Lower leg skin (tissue), 3 donors: ENCODE results near the gene KRTAP10-7.

Experiments used
- POLR2A ChIP-seq, 2 donors: fragments of 450-650 bp; IDR thresholded peaks; one replicate each; pipeline ENCODE4 v1.6.1; 2016 to 2017; ENCODE audit warnings: antibody characterized with exemption in 2 of 2, mild to moderate bottlenecking in 1 of 2, moderate library complexity in 1 of 2
- TF ChIP-seq, protein P1 (sequence below), 3 donors: fragments of 450-650 bp; IDR thresholded peaks; one replicate each; pipeline ENCODE4 v1.5.1; 2016; ENCODE audit warnings: antibody characterized with exemption in 3 of 3, mild to moderate bottlenecking in 3 of 3, moderate library complexity in 2 of 3

DNA sequence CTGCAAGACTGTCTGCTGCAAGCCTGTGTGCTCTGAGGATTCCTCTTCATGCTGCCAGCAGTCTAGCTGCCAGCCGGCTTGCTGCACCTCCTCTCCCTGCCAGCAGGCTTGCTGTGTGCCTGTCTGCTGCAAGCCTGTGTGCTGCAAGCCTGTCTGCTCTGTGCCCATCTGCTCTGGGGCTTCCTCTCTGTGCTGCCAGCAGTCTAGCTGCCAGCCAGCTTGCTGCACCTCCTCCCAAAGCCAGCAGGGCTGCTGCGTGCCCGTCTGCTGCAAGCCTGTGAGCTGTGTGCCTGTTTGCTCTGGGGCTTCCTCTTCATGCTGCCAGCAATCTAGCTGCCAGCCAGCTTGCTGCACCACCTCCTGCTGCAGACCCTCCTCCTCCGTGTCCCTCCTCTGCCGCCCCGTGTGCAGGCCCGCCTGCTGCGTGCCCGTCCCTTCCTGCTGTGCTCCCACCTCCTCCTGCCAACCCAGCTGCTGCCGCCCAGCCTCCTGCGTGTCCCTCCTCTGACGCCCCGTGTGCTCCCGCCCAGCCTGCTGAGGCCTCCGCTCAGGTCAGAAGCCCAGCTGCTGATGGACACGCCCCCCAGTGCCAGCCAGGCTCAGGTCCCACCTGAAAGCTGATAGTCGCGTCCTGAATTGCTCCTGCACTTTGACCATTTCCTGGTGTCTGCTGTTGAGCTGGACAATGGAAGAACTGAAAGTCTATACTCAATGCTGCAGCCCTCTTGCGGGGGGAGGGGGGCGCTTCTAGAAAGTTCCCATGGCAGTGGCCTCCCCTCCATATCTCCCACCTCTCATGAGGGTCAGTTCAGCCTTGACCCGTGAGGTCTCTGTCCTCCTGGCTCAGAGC, 25.7 kb upstream of the KRTAP10-7 start:
- no peak for TF ChIP-seq POLR2A (IDR thresholded peaks at IDR 0.05)
- TF ChIP-seq, protein P1, sequence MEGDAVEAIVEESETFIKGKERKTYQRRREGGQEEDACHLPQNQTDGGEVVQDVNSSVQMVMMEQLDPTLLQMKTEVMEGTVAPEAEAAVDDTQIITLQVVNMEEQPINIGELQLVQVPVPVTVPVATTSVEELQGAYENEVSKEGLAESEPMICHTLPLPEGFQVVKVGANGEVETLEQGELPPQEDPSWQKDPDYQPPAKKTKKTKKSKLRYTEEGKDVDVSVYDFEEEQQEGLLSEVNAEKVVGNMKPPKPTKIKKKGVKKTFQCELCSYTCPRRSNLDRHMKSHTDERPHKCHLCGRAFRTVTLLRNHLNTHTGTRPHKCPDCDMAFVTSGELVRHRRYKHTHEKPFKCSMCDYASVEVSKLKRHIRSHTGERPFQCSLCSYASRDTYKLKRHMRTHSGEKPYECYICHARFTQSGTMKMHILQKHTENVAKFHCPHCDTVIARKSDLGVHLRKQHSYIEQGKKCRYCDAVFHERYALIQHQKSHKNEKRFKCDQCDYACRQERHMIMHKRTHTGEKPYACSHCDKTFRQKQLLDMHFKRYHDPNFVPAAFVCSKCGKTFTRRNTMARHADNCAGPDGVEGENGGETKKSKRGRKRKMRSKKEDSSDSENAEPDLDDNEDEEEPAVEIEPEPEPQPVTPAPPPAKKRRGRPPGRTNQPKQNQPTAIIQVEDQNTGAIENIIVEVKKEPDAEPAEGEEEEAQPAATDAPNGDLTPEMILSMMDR (IDR thresholded peaks at IDR 0.05), result no peak
